ENCODE measurements around the gene PRPS1L1.

Gene PRPS1L1

GRCh38 chr7:18053177-18053928 lies 25.7 kb upstream of the PRPS1L1 start:
- no peak overlapping the region for H2AFZ ChIP-seq (ENCODE audit: low read length)
- H3K9me3 ChIP-seq (replicated peaks; ENCODE audit: insufficient read depth, low read length): no peaks in the 10 kb centered on the region
- no peaks in the 10 kb centered on the region for H3K36me3 ChIP-seq (replicated peaks; ENCODE audit: insufficient read depth, low read length)
- no peaks in the 10 kb centered on the region for H3F3A ChIP-seq (ENCODE audit: insufficient read depth, low read length)
- H3K9ac ChIP-seq (ENCODE audit: low read length): no peak overlapping the region
- H3K4me3 ChIP-seq (ENCODE audit: low read length): no peak overlapping the region
- no peak overlapping the region for H3K27ac ChIP-seq (ENCODE audit: low read length)
- no peak for DNase-seq
- TF ChIP-seq EZH2phosphoT487 (IDR thresholded peaks at IDR 0.05; ENCODE audit: low read length) (no peak), CTCF (IDR thresholded peaks at IDR 0.05; ENCODE audit: low read length) (no peak), EZH2 (optimal IDR thresholded peaks at IDR 0.05; ENCODE audit: low read depth, low read length) (no peak)
- no peaks in the 10 kb centered on the region for H4K20me1 ChIP-seq (ENCODE audit: insufficient read depth, low read length)
- no peaks in the 10 kb centered on the region for H3K27me3 ChIP-seq (replicated peaks; ENCODE audit: insufficient read depth, low read length)
- H3K9me2 ChIP-seq (replicated peaks; ENCODE audit: insufficient read depth, low read length): no peaks in the 10 kb centered on the region
- no peak overlapping the region for H3K4me2 ChIP-seq (ENCODE audit: low read depth, low read length)
- no peaks in the 10 kb centered on the region for H3K79me2 ChIP-seq (ENCODE audit: low read length)
- H3K4me1 ChIP-seq (ENCODE audit: low read length): no peaks in the 10 kb centered on the region

GRCh38 chr7:18049262-18049661 lies 21.6 kb upstream of the PRPS1L1 start:
- H3K36me3 ChIP-seq (replicated peaks; ENCODE audit: insufficient read depth, low read length): no peaks in the 10 kb centered on the region
- H3K9ac ChIP-seq (ENCODE audit: low read length): no peak overlapping the region
- H3K9me3 ChIP-seq (replicated peaks; ENCODE audit: insufficient read depth, low read length): no peaks in the 10 kb centered on the region
- H3K4me2 ChIP-seq (ENCODE audit: low read depth, low read length): no peak overlapping the region
- H3F3A ChIP-seq (ENCODE audit: insufficient read depth, low read length): no peaks in the 10 kb centered on the region
- no peak overlapping the region for H3K27ac ChIP-seq (ENCODE audit: low read length)
- no peaks in the 10 kb centered on the region for H3K27me3 ChIP-seq (replicated peaks; ENCODE audit: insufficient read depth, low read length)
- H3K4me1 ChIP-seq (ENCODE audit: low read length): no peaks in the 10 kb centered on the region
- no peaks in the 10 kb centered on the region for H3K79me2 ChIP-seq (ENCODE audit: low read length)
- no peak overlapping the region for H3K4me3 ChIP-seq (ENCODE audit: low read length)
- H4K20me1 ChIP-seq (ENCODE audit: insufficient read depth, low read length): no peaks in the 10 kb centered on the region
- TF ChIP-seq CTCF (IDR thresholded peaks at IDR 0.05; ENCODE audit: low read length) (no peak), EZH2 (optimal IDR thresholded peaks at IDR 0.05; ENCODE audit: low read depth, low read length) (no peak), EZH2phosphoT487 (IDR thresholded peaks at IDR 0.05; ENCODE audit: low read length) (no peak)
- no peak overlapping the region for H2AFZ ChIP-seq (ENCODE audit: low read length)
- no peaks in the 10 kb centered on the region for H3K9me2 ChIP-seq (replicated peaks; ENCODE audit: insufficient read depth, low read length)
- DNase-seq: no peak

- H4K20me1 ChIP-seq (ENCODE audit: insufficient read depth, low read length): no peaks in the 10 kb centered on the region
- no peak overlapping the region for H3K4me2 ChIP-seq (ENCODE audit: low read depth, low read length)
- no peak overlapping the region for H3K27ac ChIP-seq (ENCODE audit: low read length)
- no peaks in the 10 kb centered on the region for H3K4me1 ChIP-seq (ENCODE audit: low read length)
- H3K9me2 ChIP-seq (replicated peaks; ENCODE audit: insufficient read depth, low read length): no peaks in the 10 kb centered on the region
- no peaks in the 10 kb centered on the region for H3K36me3 ChIP-seq (replicated peaks; ENCODE audit: insufficient read depth, low read length)
- no peak overlapping the region for H2AFZ ChIP-seq (ENCODE audit: low read length)
- TF ChIP-seq EZH2 (optimal IDR thresholded peaks at IDR 0.05; ENCODE audit: low read depth, low read length): no peak
- no peaks in the 10 kb centered on the region for H3F3A ChIP-seq (ENCODE audit: insufficient read depth, low read length)
- H3K9me3 ChIP-seq (replicated peaks; ENCODE audit: insufficient read depth, low read length): no peaks in the 10 kb centered on the region
- H3K79me2 ChIP-seq (ENCODE audit: low read length): no peaks in the 10 kb centered on the region
- no peaks in the 10 kb centered on the region for H3K27me3 ChIP-seq (replicated peaks; ENCODE audit: insufficient read depth, low read length)
- no peak overlapping the region for H3K9ac ChIP-seq (ENCODE audit: low read length)
- no peak overlapping the region for H3K4me3 ChIP-seq (ENCODE audit: low read length)
- DNase-seq: no peak
Observed at GRCh38 chr7:18046601-18047000, 19.0 kb upstream of the PRPS1L1 start.

- no peak overlapping the region for H3K4me2 ChIP-seq (ENCODE audit: low read depth, low read length)
- H3K79me2 ChIP-seq (ENCODE audit: low read length): no peaks in the 10 kb centered on the region
- no peaks in the 10 kb centered on the region for H3K9me2 ChIP-seq (replicated peaks; ENCODE audit: insufficient read depth, low read length)
- H3K4me1 ChIP-seq (ENCODE audit: low read length): no peaks in the 10 kb centered on the region
- H4K20me1 ChIP-seq (ENCODE audit: insufficient read depth, low read length): no peaks in the 10 kb centered on the region
- no peak overlapping the region for H3K9ac ChIP-seq (ENCODE audit: low read length)
- no peaks in the 10 kb centered on the region for H3K36me3 ChIP-seq (replicated peaks; ENCODE audit: insufficient read depth, low read length)
- TF ChIP-seq CTCF (IDR thresholded peaks at IDR 0.05; ENCODE audit: low read length) (no peak), EZH2phosphoT487 (IDR thresholded peaks at IDR 0.05; ENCODE audit: low read length) (no peak), EZH2 (optimal IDR thresholded peaks at IDR 0.05; ENCODE audit: low read depth, low read length) (no peak)
- no peaks in the 10 kb centered on the region for H3K9me3 ChIP-seq (replicated peaks; ENCODE audit: insufficient read depth, low read length)
- DNase-seq: no peak
- H2AFZ ChIP-seq (ENCODE audit: low read length): no peak overlapping the region
- H3K27ac ChIP-seq (ENCODE audit: low read length): no peak overlapping the region
- no peaks in the 10 kb centered on the region for H3K27me3 ChIP-seq (replicated peaks; ENCODE audit: insufficient read depth, low read length)
- H3K4me3 ChIP-seq (ENCODE audit: low read length): no peak overlapping the region
- H3F3A ChIP-seq (ENCODE audit: insufficient read depth, low read length): no peaks in the 10 kb centered on the region
Observed at GRCh38 chr7:18045171-18045570, 17.5 kb upstream of the PRPS1L1 start.

Data from MM.1S (cell line).